ENCODE measurements around the gene IL4R. TPM values are rescaled to one million over a fixed set of nuclear protein-coding genes. Genes with fewer than 3 reads are reported as not detected.

The IL4R gene
- total and polyA plus RNA-seq, 12 donors = 5.0 to 28.9 (median 9.9) TPM

DNA sequence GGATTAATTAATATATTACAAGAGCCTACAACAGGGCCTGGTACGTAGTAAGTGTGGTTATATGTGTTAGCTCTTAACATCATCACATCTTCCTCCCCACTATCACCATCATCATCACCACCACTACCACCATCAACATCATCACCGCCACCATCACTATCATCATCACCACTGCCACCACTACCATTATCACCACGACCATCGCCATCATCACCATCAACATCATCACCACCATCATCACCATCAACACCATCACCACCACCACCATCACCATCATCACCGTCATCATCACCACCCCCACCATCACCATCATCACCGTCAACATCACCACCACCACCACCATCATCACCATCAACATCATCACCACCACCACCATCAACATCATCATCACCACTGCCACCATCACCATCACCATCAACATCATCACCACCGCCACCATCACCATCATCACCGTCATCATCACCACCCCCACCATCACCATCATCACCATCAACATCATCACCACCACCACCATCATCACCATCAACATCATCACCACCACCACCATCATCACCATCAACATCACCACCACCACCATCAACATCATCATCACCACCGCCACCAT is 7.8 kb upstream of the IL4R start:
- no peak for TF ChIP-seq CTCF (IDR thresholded peaks at IDR 0.05)
- peaks cover 0 to 13% (median 0%) of the 10 kb centered on the region in 11 donors for H3K9me3 ChIP-seq
- ATAC-seq (no peak), DNase-seq (no peak)
- WGBS, 2 donors = 92 to 98% methylated on average over 9 of the region's 9 CpGs
- H3K27ac ChIP-seq = peak overlapping the region in 1 of 10 donors; percentile 59
- H3K4me3 ChIP-seq = no peak overlapping the region
- no peaks in the 10 kb centered on the region for H3K27me3 ChIP-seq
- H3K36me3 ChIP-seq = no peaks in the 10 kb centered on the region
- intact Hi-C loops (cut with DNase I) = loop anchor here in 1 of 10 donors (10.0 kb wide), 1 partner anchor 49 kb away; no protein-coding TSS in a partner anchor
- peaks cover 0 to 23% (median 0%) of the 10 kb centered on the region in 9 donors for H3K4me1 ChIP-seq

DNA sequence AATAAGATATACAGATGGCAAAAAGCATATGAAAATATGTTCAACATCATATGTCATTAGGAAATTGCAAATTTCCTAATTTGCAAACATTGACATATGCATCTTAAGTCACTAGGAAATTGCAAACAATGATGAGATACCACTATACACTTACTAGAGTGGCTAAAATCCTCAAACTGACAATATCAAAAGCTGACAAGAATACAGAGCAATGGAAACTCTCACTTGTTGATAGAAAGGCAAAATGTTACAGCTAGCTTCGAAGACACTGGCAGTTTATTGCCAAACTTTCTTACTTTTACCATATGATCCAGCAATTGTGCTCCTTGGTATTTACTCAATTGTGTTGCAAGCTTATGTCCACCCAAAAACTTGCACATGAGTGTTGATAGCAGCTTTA is 5.0 kb upstream of the IL4R start:
- Histone ChIP-seq H3K4me3 (no peak overlapping the region), H3K36me3 (no peaks in the 10 kb centered on the region), H3K27ac (no peak overlapping the region), H3K27me3 (peaks cover 0 to 4% (median 0%) of the 10 kb centered on the region in 7 donors), H3K9me3 (peaks cover 0 to 13% (median 0%) of the 10 kb centered on the region in 11 donors), H3K4me1 (peaks cover 0 to 26% (median 6%) of the 10 kb centered on the region in 9 donors)
- intact Hi-C loops (cut with DNase I) = loop anchor here in 1 of 10 donors (10.0 kb wide), 1 partner anchor 46 kb away; no protein-coding TSS in a partner anchor
- TF ChIP-seq CTCF (IDR thresholded peaks at IDR 0.05) = no peak
- ATAC-seq = no peak
- DNase-seq = no peak
- WGBS, 2 donors = 86% methylated on average over 1 of the region's 1 CpG

- peaks cover 0 to 25% (median 18%) of the 10 kb centered on the region in 9 donors for H3K4me1 ChIP-seq
- no peak for DNase-seq
- H3K27me3 ChIP-seq = peaks cover 0 to 12% (median 0%) of the 10 kb centered on the region in 7 donors
- no peak overlapping the region for H3K27ac ChIP-seq
- H3K9me3 ChIP-seq = peaks cover 0 to 13% (median 0%) of the 10 kb centered on the region in 11 donors
- intact Hi-C loops (cut with DNase I) = loop anchor here in 6 of 10 donors (5.0 to 10.0 kb wide), 4 partner anchors 54 to 76 kb away; no protein-coding TSS in a partner anchor
- TF ChIP-seq CTCF (IDR thresholded peaks at IDR 0.05) = no peak
- 71 to 72% methylated on average over 16 of the region's 16 CpGs for WGBS, 2 donors
- no peak for ATAC-seq
- H3K4me3 ChIP-seq = no peak overlapping the region
- no peaks in the 10 kb centered on the region for H3K36me3 ChIP-seq
These were observed 3.0 kb upstream of the IL4R start for GRCh38 chr16:27310576-27311447.

DNA sequence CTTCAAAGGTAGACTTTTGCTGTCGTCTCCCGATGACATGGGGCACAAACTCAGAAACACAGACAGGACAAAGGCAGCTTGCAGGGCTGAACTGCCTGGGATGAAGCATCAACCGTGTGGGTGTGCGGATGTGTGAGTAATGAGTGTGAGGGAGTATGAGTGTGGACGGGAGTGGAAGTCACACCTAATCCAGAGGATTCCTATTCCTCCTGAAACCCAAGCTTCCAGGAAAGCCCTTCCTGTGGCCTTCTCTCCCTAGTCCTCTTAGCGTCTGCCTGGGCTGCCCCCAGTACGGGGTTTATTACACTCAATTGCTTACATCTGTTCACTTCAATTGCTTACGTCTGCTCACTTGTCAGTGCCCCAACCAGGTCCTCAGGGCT is 2.3 kb upstream of the IL4R start:
- no peak for TF ChIP-seq CTCF (IDR thresholded peaks at IDR 0.05)
- WGBS, 2 donors = 52 to 66% methylated on average over 8 of the region's 8 CpGs
- Histone ChIP-seq H3K4me1 (peaks cover 0 to 31% (median 20%) of the 10 kb centered on the region in 9 donors), H3K27ac (no peak overlapping the region), H3K9me3 (peaks cover 0 to 13% (median 0%) of the 10 kb centered on the region in 11 donors), H3K36me3 (no peaks in the 10 kb centered on the region), H3K27me3 (peaks cover 0 to 12% (median 0%) of the 10 kb centered on the region in 7 donors), H3K4me3 (no peak overlapping the region)
- intact Hi-C loops (cut with DNase I) = loop anchor here in 6 of 10 donors (5.0 to 10.0 kb wide), 4 partner anchors 53 to 77 kb away; no protein-coding TSS in a partner anchor
- no peak for ATAC-seq
- DNase-seq = no peak
